ENCODE results near the gene LRRC56.

GRCh38 chr11:559020-559620 lies 21.8 kb downstream of the LRRC56 start:
- no peak for TF ChIP-seq ATF1 (CRISPR knock-in tag; IDR thresholded peaks at IDR 0.05)
- TF ChIP-seq JUN (CRISPR knock-in tag; IDR thresholded peaks at IDR 0.05) = no peak
- TF ChIP-seq CTCF (IDR thresholded peaks at IDR 0.05) = no peak
- no peak for TF ChIP-seq RORB (CRISPR knock-in tag; IDR thresholded peaks at IDR 0.05)
- TF ChIP-seq MAX (CRISPR knock-in tag; IDR thresholded peaks at IDR 0.05) = no peak
- TF ChIP-seq PREB (CRISPR knock-in tag; IDR thresholded peaks at IDR 0.05; ENCODE audit: borderline replicate concordance) = no peak
- no peak for TF ChIP-seq TEAD4 (CRISPR knock-in tag; IDR thresholded peaks at IDR 0.05)
- TF ChIP-seq NR3C1 (CRISPR knock-in tag; conservative IDR thresholded peaks at IDR 0.05; ENCODE audit: low read depth) = no peak
- no peak for TF ChIP-seq ZBTB21 (CRISPR knock-in tag; IDR thresholded peaks at IDR 0.05; ENCODE audit: borderline replicate concordance)
- no peak for TF ChIP-seq ETV6 (CRISPR knock-in tag; IDR thresholded peaks at IDR 0.05)
- TF ChIP-seq USF1 (CRISPR knock-in tag; IDR thresholded peaks at IDR 0.05) = no peak
- TF ChIP-seq USF2 (CRISPR knock-in tag; IDR thresholded peaks at IDR 0.05) = no peak
- TF ChIP-seq CREM (CRISPR knock-in tag; IDR thresholded peaks at IDR 0.05) = no peak
- TF ChIP-seq ELF4 (CRISPR knock-in tag; IDR thresholded peaks at IDR 0.05; ENCODE audit: low read depth) = no peak
